GM21825 (cell line): Measurements from ENCODE around the gene SVIL.
"Not testable (repeated sequence)": the region's sequence is repeated elsewhere in the genome, so short reads cannot be mapped to it uniquely, and the experiment has no call there.

Experiments
- ATAC-seq: cut with Tn5 transposase; IDR thresholded peaks from one replicate; pipeline ENCODE4 v1.9.1; 2021; ENCODE audit warnings: mild to moderate bottlenecking, moderate library complexity; ENCODE audit not compliant: unreplicated experiment

The SVIL gene

DNA sequence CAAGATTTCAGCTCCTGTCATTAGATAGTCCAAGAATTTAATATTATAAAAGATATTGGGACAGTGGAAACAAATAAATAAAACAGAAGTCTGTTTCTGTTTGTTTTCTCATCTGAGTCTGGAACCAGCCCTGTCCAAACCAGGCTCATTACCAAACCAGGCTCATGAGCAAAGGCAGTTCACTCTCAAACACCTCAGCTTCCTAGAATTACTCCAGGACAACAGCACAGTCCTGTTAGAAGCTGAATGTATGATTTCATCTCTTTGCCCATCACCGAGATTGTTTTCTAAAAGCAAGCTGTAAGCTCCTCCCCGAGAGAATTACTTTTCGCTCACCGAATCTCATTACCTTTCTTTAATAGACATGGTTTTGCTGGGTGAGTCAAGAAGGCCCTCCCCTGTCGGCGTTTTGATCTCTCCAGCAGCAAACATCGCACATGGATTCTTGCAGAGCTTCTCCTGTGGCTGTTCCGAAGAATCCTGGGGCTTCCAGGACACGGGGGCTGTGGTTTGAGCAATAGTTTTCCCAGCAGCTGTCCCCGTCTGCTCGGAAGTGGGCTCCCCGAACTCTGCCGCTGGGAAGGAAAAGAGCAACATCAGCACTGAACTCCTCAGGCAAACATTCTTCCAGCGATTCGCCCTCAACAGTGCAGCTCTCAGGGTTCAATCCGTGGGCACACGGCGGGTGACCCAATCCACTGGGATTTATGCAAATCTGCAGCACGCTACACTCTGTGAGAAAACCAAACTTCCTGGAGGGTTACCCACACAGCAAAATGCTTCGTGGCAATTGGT lies 112.5 kb downstream of the SVIL start:
- no peak for ATAC-seq

DNA sequence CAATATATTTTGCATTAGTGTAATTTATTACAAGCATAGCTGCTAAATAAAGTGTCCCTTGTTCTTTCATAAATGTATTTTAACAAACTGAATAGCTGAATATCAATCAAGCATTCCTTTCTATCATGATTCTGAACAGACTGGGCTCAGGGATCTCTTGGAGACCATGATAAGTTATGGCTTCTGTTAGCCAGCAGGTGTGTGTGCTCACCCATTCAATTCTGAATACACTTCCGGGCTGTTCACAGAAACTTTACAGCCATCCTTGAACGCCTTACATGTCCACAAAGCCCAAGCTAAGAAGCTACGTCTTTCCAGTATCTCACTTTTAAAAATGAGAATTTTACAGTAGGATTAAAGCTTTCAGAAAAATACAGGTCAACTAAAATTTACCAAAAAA lies 115.1 kb downstream of the SVIL start:
- ATAC-seq: no peak

DNA sequence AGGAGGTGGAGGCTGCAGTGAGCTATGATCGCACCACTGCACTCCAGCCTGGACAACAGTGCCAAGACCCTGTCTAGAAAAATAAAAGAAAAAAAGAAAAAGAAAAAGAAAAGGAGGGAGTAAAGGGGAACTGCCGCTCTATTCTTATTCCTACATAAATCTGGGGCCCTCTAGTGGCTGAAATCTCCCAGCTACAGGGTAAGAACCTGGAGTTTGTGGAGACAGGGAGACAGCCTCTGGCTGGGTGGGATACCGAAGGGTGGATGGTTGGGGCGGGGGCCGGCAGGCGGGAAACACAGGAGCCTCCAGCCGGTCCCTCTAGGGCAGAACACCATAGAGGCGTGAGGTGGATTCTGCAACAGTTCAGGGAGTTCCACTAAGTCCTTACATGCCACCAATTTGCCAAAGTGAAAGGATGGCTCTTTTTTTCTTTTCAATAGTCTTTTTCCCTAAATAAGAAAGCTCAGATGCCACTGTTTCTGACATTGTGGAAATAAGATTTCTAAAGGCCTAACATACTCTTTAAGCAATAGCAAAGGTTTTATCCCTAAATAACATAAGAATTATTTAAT lies 117.3 kb downstream of the SVIL start:
- ATAC-seq: no peak

DNA sequence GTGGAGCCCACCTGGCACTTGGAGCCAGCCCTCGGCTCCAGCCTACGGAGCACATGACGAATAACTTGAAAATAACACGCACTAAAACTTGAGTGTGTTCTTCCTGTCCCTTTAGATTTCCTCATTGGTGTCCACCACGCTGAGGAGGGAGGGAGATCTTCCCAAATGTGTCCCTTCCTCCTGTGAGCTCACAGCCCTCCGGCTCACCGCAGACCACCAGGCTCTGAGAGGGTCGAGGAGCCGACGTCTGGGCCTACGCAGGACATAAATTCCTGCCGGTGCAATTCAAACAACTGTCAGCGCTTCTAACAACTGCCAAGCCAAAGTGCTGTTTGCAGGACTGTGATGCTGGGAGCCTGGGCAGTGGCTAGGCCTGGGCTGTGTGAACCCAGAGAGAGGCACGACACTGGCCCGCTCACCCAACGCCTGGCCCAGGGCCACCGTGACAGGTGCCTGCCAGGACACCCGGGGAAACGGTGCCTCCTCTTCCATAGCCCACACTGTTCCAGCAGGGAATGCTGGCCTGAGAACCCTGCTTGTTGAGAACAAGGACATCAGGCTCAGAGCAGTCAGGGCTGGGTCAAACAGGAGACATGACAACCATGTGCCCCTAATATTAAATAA lies 118.3 kb downstream of the SVIL start:
- not testable (repeated sequence) for ATAC-seq

DNA sequence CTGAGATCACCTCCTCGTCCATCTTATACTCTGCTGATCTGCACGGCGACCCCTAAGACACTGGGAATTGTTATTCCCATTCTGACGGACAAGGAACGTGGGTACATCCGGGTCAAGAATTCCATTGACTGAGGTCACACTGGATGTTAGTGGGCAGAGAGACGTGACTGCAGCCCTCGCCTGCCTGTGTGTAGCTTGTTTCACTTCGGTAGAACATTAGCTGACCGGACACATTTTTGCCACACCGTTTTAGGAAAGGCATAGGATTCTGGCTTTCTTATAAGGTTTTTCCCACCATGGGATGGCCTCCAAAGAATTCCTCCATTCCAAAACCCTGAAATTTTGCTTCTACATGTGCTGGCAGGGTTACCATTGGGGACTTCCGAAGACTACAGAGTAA lies 118.9 kb downstream of the SVIL start:
- not testable (repeated sequence) for ATAC-seq

DNA sequence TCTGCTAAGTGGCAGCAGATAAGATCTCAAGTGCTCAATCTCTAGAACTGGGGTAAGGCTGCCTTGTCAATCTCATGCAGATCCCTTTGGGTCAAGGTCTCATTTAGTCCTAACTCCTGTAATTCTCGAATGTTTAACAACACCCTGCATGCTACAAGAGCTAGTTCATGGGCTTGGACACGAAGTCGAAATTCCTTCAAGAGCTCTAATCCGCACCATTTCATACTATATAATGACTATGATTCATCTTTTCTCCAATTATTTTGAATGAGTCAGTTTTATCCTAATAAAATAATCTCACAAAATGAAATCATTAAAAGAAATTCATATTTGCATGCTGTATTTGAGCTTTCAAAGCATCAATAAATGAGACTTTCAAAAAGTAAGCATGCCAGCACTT lies 119.7 kb downstream of the SVIL start:
- not testable (repeated sequence) for ATAC-seq

DNA sequence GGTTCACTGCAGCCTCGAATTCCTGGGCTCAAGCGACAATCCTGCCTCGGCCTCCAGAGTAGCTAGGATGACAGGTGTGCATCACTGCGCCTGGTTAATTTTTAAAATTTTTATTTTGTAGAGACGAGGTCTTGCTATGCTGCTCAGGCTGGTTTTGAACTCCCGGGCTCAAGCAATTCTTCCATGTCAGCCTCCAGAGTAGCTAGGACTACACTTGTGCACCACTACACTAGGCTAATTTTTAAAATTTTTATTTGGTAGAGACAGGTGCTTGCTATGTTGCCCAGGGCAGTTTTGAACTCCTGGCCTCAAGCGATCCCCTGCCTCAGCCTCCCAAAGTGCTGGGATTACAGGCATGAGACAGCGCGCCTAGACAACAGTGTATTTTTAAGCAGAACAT lies 120.5 kb downstream of the SVIL start:
- ATAC-seq: no peak

DNA sequence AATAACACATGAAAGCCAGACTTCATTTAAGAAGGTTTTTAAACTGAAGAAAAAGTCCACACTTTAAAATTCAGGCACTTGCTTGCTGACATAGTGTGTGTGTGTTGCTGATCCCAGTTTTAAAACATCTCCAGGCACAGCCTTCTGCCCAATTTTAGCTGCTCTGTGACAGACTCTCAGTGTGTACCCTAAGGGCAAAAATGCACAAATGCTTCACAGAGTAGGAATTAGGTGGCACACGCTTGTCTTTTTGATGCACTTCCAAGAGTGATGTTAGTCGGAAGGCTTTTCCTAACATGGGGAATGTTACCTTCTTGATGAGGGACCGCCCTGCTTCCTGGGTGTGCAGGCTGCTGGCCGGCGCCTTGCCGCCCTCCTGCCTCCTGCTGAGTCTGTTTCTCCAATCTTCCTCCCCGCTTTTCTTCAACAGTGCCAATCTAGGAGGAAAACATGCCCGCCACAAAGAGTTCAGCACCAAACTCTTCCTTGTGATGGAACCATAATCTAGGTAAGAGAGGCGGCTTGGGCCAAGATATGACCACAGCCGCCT lies 122.3 kb downstream of the SVIL start:
- ATAC-seq: no peak

DNA sequence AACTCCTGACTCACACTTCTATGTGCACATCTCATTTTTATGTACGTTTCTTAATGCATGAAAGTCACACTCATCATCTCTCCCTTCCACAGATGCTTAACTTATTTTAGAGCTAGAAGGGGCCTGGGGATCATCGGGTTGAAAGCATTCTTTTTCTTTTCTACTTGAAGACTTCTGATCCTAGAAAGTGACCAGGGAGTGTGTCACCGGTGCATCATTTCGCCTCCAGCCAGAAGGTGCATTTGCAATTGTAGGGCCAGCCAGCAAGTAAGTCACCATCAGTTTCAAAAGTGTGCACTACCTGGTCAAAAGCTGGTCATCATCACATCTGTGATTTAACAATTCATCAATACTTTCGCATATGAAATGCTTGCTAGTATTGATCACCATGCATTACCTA lies 123.0 kb downstream of the SVIL start:
- ATAC-seq: not testable (repeated sequence)

DNA sequence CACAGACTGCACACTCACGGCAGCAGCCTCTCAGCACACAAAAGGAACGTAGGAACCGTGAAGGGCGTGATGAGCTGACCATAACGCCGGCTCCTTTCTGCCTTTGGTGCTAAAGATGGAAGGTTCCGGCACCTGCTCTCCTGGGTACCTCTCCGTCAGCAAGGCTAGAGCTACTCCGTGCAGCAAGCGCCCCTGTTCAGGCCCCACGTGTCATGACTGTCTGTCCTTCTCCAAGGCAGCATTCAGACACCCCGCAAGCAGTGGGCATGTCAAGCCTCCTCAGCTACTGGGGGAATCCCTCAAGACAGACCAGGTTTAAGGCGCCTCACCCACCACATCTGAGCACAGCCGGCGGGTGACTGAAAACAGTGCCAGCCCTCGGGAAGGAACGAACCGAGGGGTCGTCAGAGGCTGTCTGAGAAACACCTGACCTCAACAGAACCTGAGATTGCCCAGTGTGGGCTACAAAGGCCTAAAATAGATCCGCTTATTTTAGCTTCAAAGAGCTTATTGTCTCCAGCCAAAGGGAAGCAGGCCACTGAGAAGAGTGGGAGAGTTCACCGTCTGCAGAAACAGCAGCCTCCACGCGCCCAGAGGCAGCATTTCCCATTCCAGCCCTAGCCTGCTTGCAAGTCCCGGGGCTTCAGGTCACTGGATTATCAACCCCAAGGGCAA lies 124.2 kb downstream of the SVIL start:
- ATAC-seq: not testable (repeated sequence)

DNA sequence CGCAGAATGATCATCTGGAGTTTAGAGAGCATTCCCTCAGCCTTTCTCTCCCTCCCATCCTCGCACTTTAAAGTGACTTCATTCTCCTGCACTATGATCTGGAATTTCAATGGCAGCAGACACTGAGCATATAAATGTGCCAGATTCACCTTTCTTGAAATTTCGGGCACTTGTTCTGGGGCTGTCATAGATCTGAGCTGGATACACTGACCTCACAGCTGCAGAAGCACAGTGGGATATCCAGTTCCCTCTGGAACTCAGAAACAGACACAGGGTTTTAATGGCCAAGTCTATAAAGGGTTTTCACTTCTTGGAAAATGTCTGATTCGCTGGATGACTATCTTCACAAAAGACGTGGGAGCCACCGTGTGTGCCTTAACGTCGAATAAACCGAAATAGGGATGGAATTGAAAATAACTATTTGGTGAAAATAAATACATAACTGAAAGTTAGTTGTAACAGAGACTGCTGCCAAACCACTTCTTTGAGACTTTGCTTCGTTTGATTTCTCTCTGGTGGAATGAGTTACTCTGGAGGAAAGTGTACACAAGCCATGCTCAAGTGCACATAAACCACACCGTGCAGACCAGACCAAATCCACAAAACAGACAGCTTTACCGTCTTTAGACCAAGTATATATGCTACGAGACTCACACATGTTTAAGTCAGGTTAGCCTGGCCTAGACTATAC lies 126.1 kb downstream of the SVIL start:
- ATAC-seq: no peak

DNA sequence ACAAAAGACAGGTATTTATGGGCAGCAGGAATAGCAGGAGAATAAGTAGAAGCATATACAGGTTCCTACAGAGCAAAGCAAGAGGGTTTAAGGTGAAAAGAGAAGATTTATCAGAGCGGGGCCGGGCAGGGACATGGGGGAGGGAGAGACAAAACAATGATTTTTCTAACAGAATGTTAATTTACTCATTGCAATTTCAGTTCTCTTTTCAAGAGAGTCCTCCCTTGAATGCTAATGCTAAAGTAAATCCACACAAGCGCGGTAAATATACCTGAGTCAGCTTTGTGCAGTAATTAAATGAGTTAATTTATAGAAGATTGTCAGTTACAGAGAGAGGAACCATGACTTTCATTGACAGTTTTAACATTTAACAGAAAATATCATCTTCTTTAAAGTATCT lies 127.0 kb downstream of the SVIL start:
- not testable (repeated sequence) for ATAC-seq

DNA sequence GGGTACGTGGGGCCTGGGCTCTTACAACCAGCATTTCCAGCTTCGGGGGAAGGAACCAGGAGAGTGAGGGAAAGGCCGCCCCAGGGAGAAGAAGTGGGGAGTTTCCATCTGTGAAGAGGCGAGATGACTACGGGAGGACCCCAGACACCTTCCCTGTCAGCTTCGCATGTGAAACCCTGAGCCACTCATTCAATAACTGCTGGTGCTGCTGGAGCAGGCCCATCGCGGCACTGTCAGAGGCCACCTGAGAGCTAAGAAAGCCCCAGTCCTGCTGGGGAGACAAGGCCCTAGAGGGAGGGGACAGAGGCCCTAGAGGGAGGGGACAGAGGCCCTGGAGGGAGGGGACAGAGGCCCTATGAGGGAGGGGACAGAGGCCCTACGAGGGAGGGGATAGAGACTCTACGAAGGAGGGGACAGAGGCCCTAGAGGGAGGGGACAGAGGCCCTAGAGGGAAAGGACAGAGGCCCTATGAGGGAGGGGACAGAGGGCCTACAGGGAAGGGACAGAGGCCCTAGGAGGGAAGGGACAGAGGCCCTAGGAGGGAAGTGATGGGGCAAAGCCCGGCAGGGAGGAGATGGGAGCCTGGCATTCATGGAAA lies 128.3 kb downstream of the SVIL start:
- not testable (repeated sequence) for ATAC-seq

DNA sequence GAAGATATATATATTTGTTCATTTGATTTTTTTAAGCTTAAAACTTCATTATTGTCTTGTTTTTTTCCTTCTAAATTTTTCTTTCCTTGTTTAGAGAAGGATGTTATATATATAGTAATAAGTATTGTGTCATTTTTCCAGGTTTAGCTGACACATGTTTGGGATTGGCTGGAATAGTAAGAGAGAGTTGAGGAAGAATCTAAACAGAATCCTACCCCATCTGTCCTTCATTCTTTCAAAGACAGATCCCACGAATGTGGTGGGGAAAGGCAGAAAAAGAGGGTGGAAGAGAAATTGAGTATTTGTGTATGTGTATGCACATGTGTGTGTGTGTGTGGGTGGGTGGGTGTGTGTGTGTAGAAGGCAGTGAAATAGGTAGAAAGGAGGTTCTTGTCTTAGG lies 132.4 kb downstream of the SVIL start:
- ATAC-seq: no peak

DNA sequence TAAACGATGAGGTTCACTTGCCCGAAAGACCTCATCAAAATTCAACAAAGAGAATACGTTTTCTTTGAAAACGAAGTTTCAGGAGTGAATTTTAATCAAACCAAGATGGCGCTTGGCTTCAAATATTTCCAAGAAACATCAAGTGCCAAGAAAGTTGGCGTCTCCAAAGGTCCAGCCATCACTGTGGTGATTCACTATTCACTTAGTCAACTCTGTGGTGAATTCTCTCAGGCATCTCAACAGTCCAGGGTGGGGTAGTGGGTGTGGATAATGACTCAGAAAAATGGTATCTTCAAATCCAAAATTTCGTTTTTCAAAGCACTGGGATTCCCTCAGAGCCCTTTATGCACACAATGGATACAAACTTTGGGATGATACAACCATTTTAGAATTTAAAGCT lies 133.1 kb downstream of the SVIL start:
- ATAC-seq: no peak

DNA sequence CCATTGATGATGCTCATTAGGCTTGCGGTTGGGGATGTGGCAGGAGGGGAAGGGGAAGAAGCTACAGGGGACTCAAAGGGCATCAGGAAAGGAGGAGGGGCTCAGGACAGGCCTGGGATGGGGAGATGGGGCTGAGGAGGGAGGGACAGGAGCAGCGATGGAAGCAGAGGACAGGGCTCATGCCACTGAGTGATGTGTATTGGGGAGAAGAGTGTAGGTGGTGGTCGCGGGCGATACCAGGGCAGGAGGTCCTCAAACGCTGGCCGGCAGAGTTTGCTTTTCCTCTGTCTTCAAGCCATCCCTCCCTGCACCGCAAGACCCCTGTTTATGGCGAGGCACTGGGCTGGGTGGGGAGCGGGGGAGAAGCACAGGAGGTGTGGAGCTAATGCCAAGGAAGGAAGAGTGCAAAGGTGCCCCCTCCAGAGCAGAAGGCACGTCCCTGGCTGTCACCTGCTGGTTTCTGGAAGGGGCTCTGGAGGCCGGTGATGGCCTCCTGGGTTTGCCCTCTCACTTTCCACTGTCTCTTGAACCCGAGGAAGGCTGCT lies 134.7 kb downstream of the SVIL start:
- no peak for ATAC-seq

DNA sequence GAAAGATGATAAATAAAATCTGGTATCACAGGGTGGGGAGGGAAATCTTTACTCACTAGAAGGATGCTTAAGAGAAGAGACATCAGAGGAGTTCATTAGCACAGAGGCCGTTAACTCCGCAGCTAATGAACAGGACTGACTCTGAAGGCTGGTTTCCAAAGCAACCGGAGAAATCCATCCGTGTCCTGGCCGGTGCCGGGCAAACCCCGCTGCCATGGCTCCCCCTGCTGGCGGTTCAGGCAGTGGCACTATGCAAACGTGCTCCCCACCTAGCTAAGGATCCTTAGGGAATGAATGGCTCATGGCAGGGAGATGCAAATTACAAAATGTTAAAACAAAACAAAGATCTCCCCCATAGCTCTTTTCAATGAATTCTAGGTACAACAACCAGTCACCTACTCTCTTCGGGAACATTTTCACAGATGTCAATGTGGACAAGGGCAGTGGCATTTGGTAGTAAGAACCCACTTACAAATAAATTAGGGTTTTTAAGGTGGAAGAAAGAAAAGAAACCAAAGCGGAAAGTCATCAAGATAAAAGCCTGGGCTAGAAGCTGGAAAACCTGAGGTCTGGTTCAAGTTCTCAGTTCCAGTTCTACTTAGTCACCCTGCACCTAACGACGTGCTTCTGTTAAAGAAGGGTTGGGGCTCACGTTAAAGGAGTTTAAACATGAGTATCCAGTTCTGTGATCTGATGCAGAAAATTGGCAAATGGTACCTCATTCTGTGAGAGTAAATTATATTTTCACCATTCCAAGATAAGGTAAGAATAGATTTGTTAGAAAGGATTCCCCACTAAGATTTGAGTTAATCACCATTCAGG lies 138.2 kb downstream of the SVIL start:
- peak; percentile 91 for ATAC-seq

DNA sequence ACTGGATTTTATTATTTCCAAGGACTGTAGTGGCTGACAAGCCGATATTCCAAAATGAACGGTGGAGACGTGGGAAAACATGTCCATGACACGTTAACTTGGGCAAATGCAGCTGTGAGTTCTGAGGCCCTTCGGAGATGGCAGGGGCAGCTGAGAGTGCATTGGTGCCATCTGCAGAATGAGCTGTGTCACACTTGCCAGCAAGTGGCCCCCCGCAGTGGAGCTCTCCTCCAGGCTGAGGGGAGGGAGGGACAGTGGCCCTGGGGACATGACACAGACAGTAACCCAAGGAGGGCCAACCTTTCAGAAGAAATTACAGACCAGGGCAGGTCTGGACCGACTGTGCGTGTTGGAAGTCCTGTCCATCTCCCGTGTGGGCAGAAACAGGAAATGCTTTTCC lies 139.4 kb downstream of the SVIL start:
- ATAC-seq: no peak

DNA sequence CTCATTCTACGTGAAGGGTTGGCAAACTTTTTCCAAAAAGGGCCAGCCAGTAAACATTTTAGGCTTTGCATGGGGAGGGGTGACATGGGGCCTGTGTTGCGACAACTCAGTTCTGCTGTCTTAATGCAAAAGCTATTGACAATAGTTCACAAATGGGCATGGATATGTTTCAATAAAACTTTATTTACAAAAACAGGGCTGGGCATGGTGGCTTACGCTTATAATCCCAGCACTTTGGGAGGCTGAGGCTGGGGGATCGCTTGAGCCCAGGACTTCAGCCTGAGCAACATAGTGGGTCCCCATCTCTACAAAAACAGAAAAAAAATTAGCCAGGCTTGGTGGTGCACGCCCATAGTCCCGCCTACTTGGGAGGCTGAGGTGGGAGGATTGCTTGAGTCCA lies 141.1 kb downstream of the SVIL start:
- no peak for ATAC-seq
